Stomach (tissue), 9 donors: ENCODE data around the gene OXER1. TPM values are rescaled to one million over a fixed set of nuclear protein-coding genes. Genes with fewer than 3 reads are reported as not detected.

Experiments used
- DNase-seq, 2 donors: peaks; one replicate each; pipeline versions ENCODE4 v3.0.0 to v3.0.0-alpha.2; 2013 to 2019
- H3K27ac ChIP-seq, 5 donors: fragments of 200-600 bp in 4 of 5; sonication (generic) in 4 of 5; one replicate each; pipeline ENCODE4 v1.5.1; 2013 to 2019; ENCODE audit warnings: mild to moderate bottlenecking in 1 of 5, moderate library complexity in 1 of 5
- H3K27me3 ChIP-seq, 3 donors: fragments of 200-600 bp; sonication (generic); one replicate each; pipeline ENCODE4 v1.5.1; 2017 to 2019; ENCODE audit warnings: mixed run types in 1 of 3
- H3K36me3 ChIP-seq, 4 donors: fragments of 200-600 bp; sonication (generic); 1 replicate in 3 of 4; 2 replicates in 1 of 4; pipeline ENCODE4 v1.5.1; 2016 to 2019
- H3K4me1 ChIP-seq, 4 donors: fragments of 200-600 bp; sonication (generic); one replicate each; pipeline ENCODE4 v1.5.1; 2016 to 2019
- H3K4me3 ChIP-seq, 4 donors: fragments of 200-600 bp; sonication (generic) in 3 of 4; one replicate each; pipeline ENCODE4 v1.5.1; 2016 to 2019; ENCODE audit warnings: mild to moderate bottlenecking in 1 of 4
- H3K9me3 ChIP-seq, 4 donors: fragments of 200-600 bp; sonication (generic); one replicate each; pipeline ENCODE4 v1.5.1; 2016 to 2019
- EP300 ChIP-seq: sonication (generic); formaldehyde crosslinking; IDR thresholded peaks from one replicate; pipeline ENCODE4 v1.6.1; 2017; ENCODE audit warnings: antibody characterized with exemption
- POLR2A ChIP-seq, 4 donors: fragments of 450-650 bp; IDR thresholded peaks; one replicate each; pipeline ENCODE4 v1.6.1; 2016; ENCODE audit warnings: antibody characterized with exemption in 4 of 4, control low read depth in 2 of 4, mild to moderate bottlenecking in 1 of 4, moderate library complexity in 1 of 4
- POLR2AphosphoS5 ChIP-seq, 3 donors: sonication (generic); formaldehyde crosslinking; IDR thresholded peaks; one replicate each; pipeline ENCODE4 v1.6.1; 2016; ENCODE audit warnings: antibody characterized with exemption in 3 of 3
- WGBS, 5 donors: extraction: QIAGEN DNeasy Blood & Tissue Kit in 3 of 5; methylation state at CpG; one replicate each; pipeline versions ENCODE4 v1.1.5 to v1.1.7; 2013 to 2018; 5-methylcytosine and 5-hydroxymethylcytosine counted together
- intact Hi-C: fragments of 100-400 bp; cut with DNase I; formaldehyde crosslinking; loops from one replicate; pipeline ENCODE4 v1.15.1; 2023; ENCODE audit warnings: low total_unique reads
- polyA plus RNA-seq, 3 donors: library from polyadenylated mRNA; stranded (reverse); fragments of 200-250 nt; gene quantifications; one replicate each; pipeline ENCODE4 v1.2.3, GENCODE V29; 2013
- total RNA-seq, 5 donors: library from RNA; depleted of rRNA; stranded (reverse); fragments of >200 nt; gene quantifications; one replicate each; pipeline versions ENCODE4 v1.1.0 to v1.2.3, GENCODE V29; 2014 to 2016
- TF ChIP-seq, protein P1 (sequence below), 7 experiments: fragments of 450-650 bp in 4 of 7; fragments of 200-600 bp in 3 of 7; sonication (generic) in 3 of 7; IDR thresholded peaks; one replicate each; pipeline ENCODE4 v1.5.1; 2016 to 2019; ENCODE audit warnings: antibody characterized with exemption in 7 of 7, control low read depth in 2 of 7, mild to moderate bottlenecking in 1 of 7
- donor health status: healthy with polysubstance abuse.
- donor health status: Bipolar disorder and iron deficiency.
- donor health status: healthy.

OXER1 gene
- total and polyA plus RNA-seq, 8 donors: 0.46 to 7.8 (median 1.5) TPM; not detected in 2

- Histone ChIP-seq H3K4me1 (no peaks in the 10 kb centered on the region), H3K27ac (no peak overlapping the region), H3K4me3 (no peak overlapping the region), H3K36me3 (peaks cover 0 to 19% (median 4%) of the 10 kb centered on the region in 4 donors), H3K9me3 (no peaks in the 10 kb centered on the region), H3K27me3 (no peaks in the 10 kb centered on the region)
- TF ChIP-seq, protein P1, sequence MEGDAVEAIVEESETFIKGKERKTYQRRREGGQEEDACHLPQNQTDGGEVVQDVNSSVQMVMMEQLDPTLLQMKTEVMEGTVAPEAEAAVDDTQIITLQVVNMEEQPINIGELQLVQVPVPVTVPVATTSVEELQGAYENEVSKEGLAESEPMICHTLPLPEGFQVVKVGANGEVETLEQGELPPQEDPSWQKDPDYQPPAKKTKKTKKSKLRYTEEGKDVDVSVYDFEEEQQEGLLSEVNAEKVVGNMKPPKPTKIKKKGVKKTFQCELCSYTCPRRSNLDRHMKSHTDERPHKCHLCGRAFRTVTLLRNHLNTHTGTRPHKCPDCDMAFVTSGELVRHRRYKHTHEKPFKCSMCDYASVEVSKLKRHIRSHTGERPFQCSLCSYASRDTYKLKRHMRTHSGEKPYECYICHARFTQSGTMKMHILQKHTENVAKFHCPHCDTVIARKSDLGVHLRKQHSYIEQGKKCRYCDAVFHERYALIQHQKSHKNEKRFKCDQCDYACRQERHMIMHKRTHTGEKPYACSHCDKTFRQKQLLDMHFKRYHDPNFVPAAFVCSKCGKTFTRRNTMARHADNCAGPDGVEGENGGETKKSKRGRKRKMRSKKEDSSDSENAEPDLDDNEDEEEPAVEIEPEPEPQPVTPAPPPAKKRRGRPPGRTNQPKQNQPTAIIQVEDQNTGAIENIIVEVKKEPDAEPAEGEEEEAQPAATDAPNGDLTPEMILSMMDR (IDR thresholded peaks at IDR 0.05): no peak
- TF ChIP-seq EP300: no peak
- no peak for TF ChIP-seq POLR2A (IDR thresholded peaks at IDR 0.05)
- TF ChIP-seq POLR2AphosphoS5 (IDR thresholded peaks at IDR 0.05): no peak
- 57 to 86% (median 80%) methylated on average over 1 of the region's 1 CpG for WGBS, 5 donors
- intact Hi-C loops: no loop called here
- DNase-seq: no peak
These were observed 17.2 kb upstream of the OXER1 start for GRCh38 chr2:42781181-42781580.

- TF ChIP-seq, protein P1 (IDR thresholded peaks at IDR 0.05): no peak
- TF ChIP-seq POLR2A (IDR thresholded peaks at IDR 0.05) (no peak), EP300 (no peak), POLR2AphosphoS5 (IDR thresholded peaks at IDR 0.05) (no peak)
- 76 to 90% (median 85%) methylated on average over 3 of the region's 3 CpGs for WGBS, 5 donors
- Histone ChIP-seq H3K27me3 (no peaks in the 10 kb centered on the region), H3K36me3 (peaks cover 0 to 14% (median 4%) of the 10 kb centered on the region in 4 donors), H3K27ac (peak overlapping the region in 1 of 5 donors; percentile 32), H3K9me3 (no peaks in the 10 kb centered on the region), H3K4me1 (peaks cover 0 to 10% (median 0%) of the 10 kb centered on the region in 4 donors), H3K4me3 (no peak overlapping the region)
- intact Hi-C loops: no loop called here
- DNase-seq: no peak
These were observed 14.2 kb upstream of the OXER1 start for GRCh38 chr2:42777883-42778805.

DNA sequence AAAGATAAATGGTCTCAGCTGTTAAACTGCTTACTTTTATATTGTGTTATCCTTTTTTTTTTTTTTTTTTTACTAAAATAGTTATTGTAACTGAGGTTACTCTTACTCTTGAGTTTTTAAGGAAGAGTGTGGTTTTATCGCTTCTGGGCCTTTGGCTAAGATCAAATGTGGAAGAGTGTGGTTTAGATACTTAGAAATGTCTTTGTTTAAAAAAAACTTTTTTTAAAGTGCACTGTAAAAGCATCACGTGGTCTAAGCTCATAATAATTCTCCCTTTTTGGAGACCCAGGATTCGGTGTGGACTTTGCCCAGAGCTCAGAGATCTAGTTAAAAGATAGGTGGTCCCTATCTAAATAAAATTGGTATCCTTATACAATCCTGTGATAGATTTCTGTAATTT lies 11.9 kb upstream of the OXER1 start:
- intact Hi-C loops: no loop called here
- no peak for DNase-seq
- TF ChIP-seq, protein P1 (IDR thresholded peaks at IDR 0.05): no peak
- TF ChIP-seq POLR2AphosphoS5 (IDR thresholded peaks at IDR 0.05) (no peak), POLR2A (IDR thresholded peaks at IDR 0.05) (no peak), EP300 (no peak)

DNA sequence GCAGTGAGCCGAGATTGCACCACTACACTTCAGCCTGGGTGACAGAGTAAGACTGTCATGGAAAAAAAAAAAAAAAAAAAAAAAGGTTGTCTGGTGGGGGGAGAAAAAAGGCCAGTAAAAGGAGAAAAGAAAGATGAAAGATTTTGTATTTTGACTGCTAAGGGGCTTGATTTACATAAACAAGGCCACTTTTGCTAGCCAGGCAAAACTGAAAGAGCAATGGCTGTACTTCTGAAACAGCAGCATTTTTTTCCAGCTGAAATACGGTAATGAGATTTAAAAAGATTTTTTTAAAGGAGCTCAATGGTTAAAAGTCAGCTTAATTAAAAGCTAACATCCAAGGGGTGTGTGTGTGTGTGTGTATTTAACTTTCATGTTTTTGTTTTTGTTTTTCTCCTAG lies 11.3 kb upstream of the OXER1 start:
- H3K9me3 ChIP-seq: no peaks in the 10 kb centered on the region
- TF ChIP-seq EP300: no peak
- TF ChIP-seq POLR2A (IDR thresholded peaks at IDR 0.05): no peak
- WGBS, 5 donors: 62 to 81% (median 65%) methylated on average over 2 of the region's 2 CpGs
- H3K27ac ChIP-seq: no peak overlapping the region
- H3K4me1 ChIP-seq: peaks cover 0 to 10% (median 3%) of the 10 kb centered on the region in 4 donors
- H3K36me3 ChIP-seq: peaks cover 0 to 2% (median 0%) of the 10 kb centered on the region in 4 donors
- H3K27me3 ChIP-seq: no peaks in the 10 kb centered on the region
- intact Hi-C loops: no loop called here
- H3K4me3 ChIP-seq: no peak overlapping the region
- DNase-seq: no peak

More for the DNA sequence above, 11.9 kb upstream of the OXER1 start:
- no peak overlapping the region for H3K27ac ChIP-seq
- H3K27me3 ChIP-seq: no peaks in the 10 kb centered on the region
- no peak overlapping the region for H3K4me3 ChIP-seq
- H3K4me1 ChIP-seq: peaks cover 0 to 10% (median 0%) of the 10 kb centered on the region in 4 donors
- 24 to 61% (median 32%) methylated on average over 3 of the region's 3 CpGs for WGBS, 5 donors
- H3K9me3 ChIP-seq: no peaks in the 10 kb centered on the region
- peaks cover 0 to 2% (median 0%) of the 10 kb centered on the region in 4 donors for H3K36me3 ChIP-seq
